Stomach (tissue), 9 donors: ENCODE measurements around the gene THSD7B. TPM values are rescaled to one million over a fixed set of nuclear protein-coding genes. Genes with fewer than 3 reads are reported as not detected.
A peak's percentile ranks its signal among the peaks of the same experiment; 100 is the strongest.

Experiments
- DNase-seq, 2 donors: peaks; one replicate each; pipeline versions ENCODE4 v3.0.0 to v3.0.0-alpha.2; 2013 to 2019
- H3K27ac ChIP-seq, 5 donors: fragments of 200-600 bp in 4 of 5; sonication (generic) in 4 of 5; one replicate each; pipeline ENCODE4 v1.5.1; 2013 to 2019; ENCODE audit warnings: mild to moderate bottlenecking in 1 of 5, moderate library complexity in 1 of 5
- H3K27me3 ChIP-seq, 3 donors: fragments of 200-600 bp; sonication (generic); one replicate each; pipeline ENCODE4 v1.5.1; 2017 to 2019; ENCODE audit warnings: mixed run types in 1 of 3
- H3K36me3 ChIP-seq, 4 donors: fragments of 200-600 bp; sonication (generic); 1 replicate in 3 of 4; 2 replicates in 1 of 4; pipeline ENCODE4 v1.5.1; 2016 to 2019
- H3K4me1 ChIP-seq, 4 donors: fragments of 200-600 bp; sonication (generic); one replicate each; pipeline ENCODE4 v1.5.1; 2016 to 2019
- H3K4me3 ChIP-seq, 4 donors: fragments of 200-600 bp; sonication (generic) in 3 of 4; one replicate each; pipeline ENCODE4 v1.5.1; 2016 to 2019; ENCODE audit warnings: mild to moderate bottlenecking in 1 of 4
- H3K9me3 ChIP-seq, 4 donors: fragments of 200-600 bp; sonication (generic); one replicate each; pipeline ENCODE4 v1.5.1; 2016 to 2019
- EP300 ChIP-seq: sonication (generic); formaldehyde crosslinking; IDR thresholded peaks from one replicate; pipeline ENCODE4 v1.6.1; 2017; ENCODE audit warnings: antibody characterized with exemption
- POLR2A ChIP-seq, 4 donors: fragments of 450-650 bp; IDR thresholded peaks; one replicate each; pipeline ENCODE4 v1.6.1; 2016; ENCODE audit warnings: antibody characterized with exemption in 4 of 4, control low read depth in 2 of 4, mild to moderate bottlenecking in 1 of 4, moderate library complexity in 1 of 4
- POLR2AphosphoS5 ChIP-seq, 3 donors: sonication (generic); formaldehyde crosslinking; IDR thresholded peaks; one replicate each; pipeline ENCODE4 v1.6.1; 2016; ENCODE audit warnings: antibody characterized with exemption in 3 of 3
- WGBS, 5 donors: extraction: QIAGEN DNeasy Blood & Tissue Kit in 3 of 5; methylation state at CpG; one replicate each; pipeline versions ENCODE4 v1.1.5 to v1.1.7; 2013 to 2018; 5-methylcytosine and 5-hydroxymethylcytosine counted together
- intact Hi-C: fragments of 100-400 bp; cut with DNase I; formaldehyde crosslinking; loops from one replicate; pipeline ENCODE4 v1.15.1; 2023; ENCODE audit warnings: low total_unique reads
- polyA plus RNA-seq, 3 donors: library from polyadenylated mRNA; stranded (reverse); fragments of 200-250 nt; gene quantifications; one replicate each; pipeline ENCODE4 v1.2.3, GENCODE V29; 2013
- total RNA-seq, 5 donors: library from RNA; depleted of rRNA; stranded (reverse); fragments of >200 nt; gene quantifications; one replicate each; pipeline versions ENCODE4 v1.1.0 to v1.2.3, GENCODE V29; 2014 to 2016
- TF ChIP-seq, protein P1 (sequence below), 7 experiments: fragments of 450-650 bp in 4 of 7; fragments of 200-600 bp in 3 of 7; sonication (generic) in 3 of 7; IDR thresholded peaks; one replicate each; pipeline ENCODE4 v1.5.1; 2016 to 2019; ENCODE audit warnings: antibody characterized with exemption in 7 of 7, control low read depth in 2 of 7, mild to moderate bottlenecking in 1 of 7
- donor health status: healthy with polysubstance abuse.
- donor health status: Bipolar disorder and iron deficiency.
- donor health status: healthy.

THSD7B gene
- total and polyA plus RNA-seq, 8 donors = 0.05 to 4.4 TPM; not detected in 6

DNA sequence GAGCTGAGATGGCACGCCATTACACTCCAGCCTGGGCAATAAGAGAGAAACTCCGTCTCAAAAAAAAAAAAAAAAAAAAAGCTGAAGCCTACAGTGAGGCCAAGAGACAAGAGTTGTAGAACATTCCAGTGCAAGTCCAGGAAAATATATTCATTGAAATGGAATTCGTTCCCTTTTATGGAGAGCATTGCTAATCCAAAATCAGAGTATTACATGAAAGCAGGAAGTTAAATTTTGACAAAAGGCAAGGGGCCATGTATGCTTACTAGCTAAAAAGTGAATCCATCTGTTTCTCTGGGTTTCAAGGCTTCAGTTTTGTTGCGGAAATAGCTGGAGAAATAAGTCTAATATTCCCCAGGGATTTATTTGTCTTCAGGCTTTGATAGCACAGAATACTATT, 471.7 kb downstream of the THSD7B start:
- Histone ChIP-seq H3K27me3 (no peaks in the 10 kb centered on the region), H3K27ac (no peak overlapping the region), H3K4me3 (no peak overlapping the region), H3K36me3 (no peaks in the 10 kb centered on the region), H3K4me1 (no peaks in the 10 kb centered on the region), H3K9me3 (no peaks in the 10 kb centered on the region)
- WGBS, 5 donors = 76 to 87% (median 83%) methylated on average over 4 of the region's 4 CpGs
- intact Hi-C loops = no loop called here
- peak in 1 of 2 donors; percentile 67 for DNase-seq
- TF ChIP-seq, protein P1, sequence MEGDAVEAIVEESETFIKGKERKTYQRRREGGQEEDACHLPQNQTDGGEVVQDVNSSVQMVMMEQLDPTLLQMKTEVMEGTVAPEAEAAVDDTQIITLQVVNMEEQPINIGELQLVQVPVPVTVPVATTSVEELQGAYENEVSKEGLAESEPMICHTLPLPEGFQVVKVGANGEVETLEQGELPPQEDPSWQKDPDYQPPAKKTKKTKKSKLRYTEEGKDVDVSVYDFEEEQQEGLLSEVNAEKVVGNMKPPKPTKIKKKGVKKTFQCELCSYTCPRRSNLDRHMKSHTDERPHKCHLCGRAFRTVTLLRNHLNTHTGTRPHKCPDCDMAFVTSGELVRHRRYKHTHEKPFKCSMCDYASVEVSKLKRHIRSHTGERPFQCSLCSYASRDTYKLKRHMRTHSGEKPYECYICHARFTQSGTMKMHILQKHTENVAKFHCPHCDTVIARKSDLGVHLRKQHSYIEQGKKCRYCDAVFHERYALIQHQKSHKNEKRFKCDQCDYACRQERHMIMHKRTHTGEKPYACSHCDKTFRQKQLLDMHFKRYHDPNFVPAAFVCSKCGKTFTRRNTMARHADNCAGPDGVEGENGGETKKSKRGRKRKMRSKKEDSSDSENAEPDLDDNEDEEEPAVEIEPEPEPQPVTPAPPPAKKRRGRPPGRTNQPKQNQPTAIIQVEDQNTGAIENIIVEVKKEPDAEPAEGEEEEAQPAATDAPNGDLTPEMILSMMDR (IDR thresholded peaks at IDR 0.05) = no peak
- TF ChIP-seq EP300 (no peak), POLR2A (IDR thresholded peaks at IDR 0.05) (no peak), POLR2AphosphoS5 (IDR thresholded peaks at IDR 0.05) (no peak)

DNA sequence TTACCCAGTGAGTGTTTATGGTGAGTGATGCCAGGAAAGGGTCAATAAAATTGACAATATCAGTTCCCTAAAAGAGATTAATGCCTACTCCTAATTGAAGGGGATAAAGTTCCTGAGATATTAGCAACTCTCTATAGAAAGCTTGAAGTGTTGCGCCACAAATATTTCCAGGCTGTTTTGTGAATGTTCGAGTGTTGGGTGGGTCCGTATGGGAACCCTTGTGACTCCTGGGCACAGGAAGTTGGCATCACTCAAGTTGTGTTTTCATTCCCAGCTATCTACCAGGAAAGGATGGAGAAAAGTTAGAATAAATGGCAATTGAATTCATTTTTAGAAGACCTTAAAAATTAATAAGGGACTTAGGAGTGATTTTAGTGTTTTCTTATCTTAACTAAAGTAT, 472.7 kb downstream of the THSD7B start:
- Histone ChIP-seq H3K4me1 (no peaks in the 10 kb centered on the region), H3K36me3 (no peaks in the 10 kb centered on the region), H3K4me3 (no peak overlapping the region), H3K9me3 (no peaks in the 10 kb centered on the region), H3K27ac (no peak overlapping the region), H3K27me3 (no peaks in the 10 kb centered on the region)
- intact Hi-C loops = no loop called here
- WGBS, 5 donors = 84 to 92% (median 91%) methylated on average over 3 of the region's 3 CpGs
- no peak for DNase-seq
- TF ChIP-seq POLR2A (IDR thresholded peaks at IDR 0.05) = no peak
- TF ChIP-seq, protein P1 (IDR thresholded peaks at IDR 0.05) = no peak
- no peak for TF ChIP-seq POLR2AphosphoS5 (IDR thresholded peaks at IDR 0.05)
- no peak for TF ChIP-seq EP300

DNA sequence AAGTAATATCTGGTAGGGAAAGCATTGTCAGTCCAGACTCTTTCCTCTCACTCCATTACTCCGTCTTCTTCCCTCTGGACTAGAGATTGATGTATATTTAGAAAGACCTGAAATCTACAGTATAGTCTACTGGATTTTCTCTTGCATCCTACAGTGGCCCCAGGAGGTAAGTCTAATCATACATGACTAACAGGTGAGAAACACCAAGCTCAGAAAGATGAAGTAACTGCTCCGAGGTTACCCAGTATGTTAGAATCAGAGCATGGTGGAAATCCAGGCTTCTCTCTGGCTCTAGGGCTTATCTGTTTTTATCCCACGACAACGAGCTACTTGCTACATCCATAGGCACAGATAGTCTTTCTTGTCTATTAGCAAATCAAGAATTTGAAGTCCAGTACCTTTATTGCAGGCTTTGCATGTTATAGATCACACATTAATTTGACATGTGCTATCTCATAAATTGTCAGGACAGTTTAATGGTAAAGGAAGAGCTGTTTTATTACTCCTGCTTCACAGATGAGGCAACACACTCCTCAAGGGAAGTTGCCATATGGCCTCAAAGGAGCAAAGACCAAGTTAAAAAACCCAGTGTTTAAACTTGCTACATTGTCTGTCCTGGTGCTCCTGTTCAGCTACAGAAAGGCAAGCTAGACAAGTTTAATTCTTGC, 484.3 kb downstream of the THSD7B start:
- Histone ChIP-seq H3K36me3 (no peaks in the 10 kb centered on the region), H3K4me1 (no peaks in the 10 kb centered on the region), H3K9me3 (no peaks in the 10 kb centered on the region), H3K4me3 (no peak overlapping the region), H3K27me3 (no peaks in the 10 kb centered on the region), H3K27ac (no peak overlapping the region)
- DNase-seq = no peak
- 53 to 83% (median 68%) methylated on average over 4 of the region's 4 CpGs for WGBS, 5 donors
- TF ChIP-seq POLR2AphosphoS5 (IDR thresholded peaks at IDR 0.05) (no peak), EP300 (no peak), POLR2A (IDR thresholded peaks at IDR 0.05) (no peak)
- TF ChIP-seq, protein P1 (IDR thresholded peaks at IDR 0.05) = no peak
- intact Hi-C loops = no loop called here

DNA sequence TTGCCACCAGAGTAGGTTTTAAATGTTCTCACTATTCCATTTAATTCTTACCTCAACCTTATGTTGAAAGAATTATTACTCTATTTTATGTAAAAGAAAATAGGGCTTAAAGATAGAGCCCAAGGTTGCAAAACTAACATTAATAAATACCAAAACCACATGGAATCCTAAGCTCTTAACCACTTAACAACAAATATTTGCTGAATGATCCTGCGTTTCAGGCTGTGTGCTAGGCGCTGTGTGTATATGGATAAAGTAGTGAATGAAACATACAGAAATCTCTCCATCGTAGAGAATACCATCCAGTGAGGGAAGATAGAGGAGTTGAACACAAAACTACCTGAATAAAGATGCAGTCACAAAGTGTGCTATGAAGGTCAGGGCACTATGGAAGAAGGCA, 485.1 kb downstream of the THSD7B start:
- Histone ChIP-seq H3K9me3 (no peaks in the 10 kb centered on the region), H3K27ac (no peak overlapping the region), H3K27me3 (no peaks in the 10 kb centered on the region), H3K36me3 (no peaks in the 10 kb centered on the region), H3K4me1 (no peaks in the 10 kb centered on the region), H3K4me3 (no peak overlapping the region)
- no peak for DNase-seq
- 55 to 77% (median 65%) methylated on average over 3 of the region's 3 CpGs for WGBS, 5 donors
- TF ChIP-seq POLR2A (IDR thresholded peaks at IDR 0.05) (no peak), POLR2AphosphoS5 (IDR thresholded peaks at IDR 0.05) (no peak), EP300 (no peak)
- TF ChIP-seq, protein P1 (IDR thresholded peaks at IDR 0.05) = no peak
- intact Hi-C loops = no loop called here
